GM21723 (cell line): ENCODE results near the gene HEXD.
"Not testable (repeated sequence)": the region's sequence is repeated elsewhere in the genome, so short reads cannot be mapped to it uniquely, and the experiment has no call there.

Source experiments
- ATAC-seq: cut with Tn5 transposase; IDR thresholded peaks from one replicate; pipeline ENCODE4 v1.9.1; 2021; ENCODE audit warnings: mild to moderate bottlenecking, moderate library complexity; ENCODE audit not compliant: unreplicated experiment

The HEXD gene

GRCh38 chr17:82457073-82457928 lies 39.2 kb downstream of the HEXD start:
- no peak for ATAC-seq

- no peak for ATAC-seq
Observed at GRCh38 chr17:82457929-82458178, 39.7 kb downstream of the HEXD start.

GRCh38 chr17:82458179-82458884 lies 40.2 kb downstream of the HEXD start, which contains the start of gene NARF:
Gene NARF, plus strand, starts transcription at chr17:82458741. Its CDS starts 63 bp downstream, at chr17:82458804.
- peak; percentile 87 for ATAC-seq

GRCh38 chr17:82458885-82459424 lies 40.8 kb downstream of the HEXD start:
- ATAC-seq = peak; percentile 11

- not testable (repeated sequence) for ATAC-seq
Observed at GRCh38 chr17:82459936-82460335, 41.8 kb downstream of the HEXD start.

- ATAC-seq = no peak
Observed at GRCh38 chr17:82461827-82462524, 43.8 kb downstream of the HEXD start.

- ATAC-seq = no peak
Observed at GRCh38 chr17:82463391-82463790, 45.2 kb downstream of the HEXD start.

- no peak for ATAC-seq
Observed at GRCh38 chr17:82463925-82464566, 45.9 kb downstream of the HEXD start.

- no peak for ATAC-seq
Observed at GRCh38 chr17:82464567-82464929, 46.4 kb downstream of the HEXD start.

GRCh38 chr17:82465023-82465603 lies 47.0 kb downstream of the HEXD start:
- ATAC-seq = no peak

- no peak for ATAC-seq
Observed at GRCh38 chr17:82468692-82469091, 50.5 kb downstream of the HEXD start.

GRCh38 chr17:82470065-82470464 lies 51.9 kb downstream of the HEXD start:
- no peak for ATAC-seq

- no peak for ATAC-seq
Observed at GRCh38 chr17:82474223-82475010, 56.3 kb downstream of the HEXD start.

- ATAC-seq = no peak
Observed at GRCh38 chr17:82475458-82475857, 57.3 kb downstream of the HEXD start.

- ATAC-seq = no peak
Observed at GRCh38 chr17:82477934-82478333, 59.8 kb downstream of the HEXD start.

GRCh38 chr17:82479602-82480001 lies 61.5 kb downstream of the HEXD start:
- ATAC-seq = no peak

- ATAC-seq = no peak
Observed at GRCh38 chr17:82480318-82480717, 62.2 kb downstream of the HEXD start.

GRCh38 chr17:82483204-82483660 lies 65.1 kb downstream of the HEXD start:
- no peak for ATAC-seq

- no peak for ATAC-seq
Observed at GRCh38 chr17:82483836-82484235, 65.7 kb downstream of the HEXD start.
